ENCODE data around the gene KCNA3.

- no peak for TF ChIP-seq TARDBP (IDR thresholded peaks at IDR 0.05)
- TF ChIP-seq ARNT (IDR thresholded peaks at IDR 0.05) = no peak
- TF ChIP-seq ZNF384 (IDR thresholded peaks at IDR 0.05) = no peak
- TF ChIP-seq SP1 (IDR thresholded peaks at IDR 0.05) = no peak
- TF ChIP-seq SUZ12 (IDR thresholded peaks at IDR 0.05) = no peak
- no peak for TF ChIP-seq FOXM1 (IDR thresholded peaks at IDR 0.05; ENCODE audit: borderline replicate concordance)
- TF ChIP-seq ELF4 (IDR thresholded peaks at IDR 0.05) = no peak
- TF ChIP-seq FOXK2 (IDR thresholded peaks at IDR 0.05) = no peak
- no peak for TF ChIP-seq CTBP1 (IDR thresholded peaks at IDR 0.05; ENCODE audit: borderline replicate concordance)
Measured at GRCh38 chr1:110674337-110675059, at the start of gene KCNA3.
